ENCODE measurements around the gene CAMK2A.

The CAMK2A gene

GRCh38 chr5:150305095-150305494, 15.5 kb upstream of the CAMK2A start:
- TF ChIP-seq, protein P1, sequence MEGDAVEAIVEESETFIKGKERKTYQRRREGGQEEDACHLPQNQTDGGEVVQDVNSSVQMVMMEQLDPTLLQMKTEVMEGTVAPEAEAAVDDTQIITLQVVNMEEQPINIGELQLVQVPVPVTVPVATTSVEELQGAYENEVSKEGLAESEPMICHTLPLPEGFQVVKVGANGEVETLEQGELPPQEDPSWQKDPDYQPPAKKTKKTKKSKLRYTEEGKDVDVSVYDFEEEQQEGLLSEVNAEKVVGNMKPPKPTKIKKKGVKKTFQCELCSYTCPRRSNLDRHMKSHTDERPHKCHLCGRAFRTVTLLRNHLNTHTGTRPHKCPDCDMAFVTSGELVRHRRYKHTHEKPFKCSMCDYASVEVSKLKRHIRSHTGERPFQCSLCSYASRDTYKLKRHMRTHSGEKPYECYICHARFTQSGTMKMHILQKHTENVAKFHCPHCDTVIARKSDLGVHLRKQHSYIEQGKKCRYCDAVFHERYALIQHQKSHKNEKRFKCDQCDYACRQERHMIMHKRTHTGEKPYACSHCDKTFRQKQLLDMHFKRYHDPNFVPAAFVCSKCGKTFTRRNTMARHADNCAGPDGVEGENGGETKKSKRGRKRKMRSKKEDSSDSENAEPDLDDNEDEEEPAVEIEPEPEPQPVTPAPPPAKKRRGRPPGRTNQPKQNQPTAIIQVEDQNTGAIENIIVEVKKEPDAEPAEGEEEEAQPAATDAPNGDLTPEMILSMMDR (IDR thresholded peaks at IDR 0.05; ENCODE audit: insufficient read depth, low read length): no peak
- TF ChIP-seq REST (IDR thresholded peaks at IDR 0.05; ENCODE audit: insufficient replicate concordance, low read depth) (no peak), SPI1 (IDR thresholded peaks at IDR 0.05; ENCODE audit: borderline replicate concordance, low read depth) (no peak)
- DNase-seq (ENCODE audit: low read depth in 1 of 2, low spot score in 1 of 2): no peak
- Histone ChIP-seq H3K4me3 (replicated peaks; ENCODE audit: insufficient read depth, low read length) (no peak overlapping the region), H3K27ac (replicated peaks) (no peak overlapping the region), H3K27me3 (ENCODE audit: insufficient read depth, poor library complexity, severe bottlenecking) (peaks cover 36% of the 10 kb centered on the region)

DNA sequence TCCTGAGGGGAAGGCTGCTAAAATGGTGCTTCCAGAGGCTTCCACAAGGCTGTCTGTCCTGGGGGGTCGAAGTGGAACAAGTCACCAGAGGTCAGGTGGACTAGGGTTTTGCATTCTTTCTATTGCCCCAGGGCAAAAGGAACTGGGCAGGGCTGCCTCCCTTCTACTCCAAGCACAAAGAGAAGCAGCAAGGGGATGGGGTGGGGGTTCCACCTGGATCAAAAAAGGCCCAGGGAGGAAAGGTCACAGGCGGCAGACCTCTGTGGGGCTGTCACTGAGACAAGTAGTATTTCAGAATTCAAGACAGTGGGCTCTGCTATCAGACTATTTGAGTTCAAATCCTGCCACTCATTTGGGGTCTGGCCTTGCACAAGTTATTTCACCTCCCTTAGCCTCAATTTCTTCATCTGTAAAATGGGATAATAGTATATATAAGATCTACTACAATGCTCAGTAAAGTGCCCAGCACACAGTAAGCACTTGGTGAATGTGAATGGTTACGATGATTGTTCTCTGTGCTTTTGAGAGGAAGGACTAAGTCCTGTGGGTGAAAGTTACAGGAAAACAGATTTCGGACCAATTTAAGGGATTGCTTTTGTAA, 15.0 kb upstream of the CAMK2A start:
- Histone ChIP-seq H3K4me3 (replicated peaks; ENCODE audit: insufficient read depth, low read length) (no peak overlapping the region), H3K27ac (replicated peaks) (no peak overlapping the region), H3K27me3 (ENCODE audit: insufficient read depth, poor library complexity, severe bottlenecking) (peaks cover 36% of the 10 kb centered on the region)
- TF ChIP-seq REST (IDR thresholded peaks at IDR 0.05; ENCODE audit: insufficient replicate concordance, low read depth): no peak
- TF ChIP-seq POLR2AphosphoS5 (IDR thresholded peaks at IDR 0.05; ENCODE audit: low read depth): no peak
- no peak for TF ChIP-seq GABPA (IDR thresholded peaks at IDR 0.05; ENCODE audit: low read depth)
- TF ChIP-seq SPI1 (IDR thresholded peaks at IDR 0.05; ENCODE audit: borderline replicate concordance, low read depth): no peak
- TF ChIP-seq, protein P1 (IDR thresholded peaks at IDR 0.05; ENCODE audit: insufficient read depth, low read length): no peak
- DNase-seq (ENCODE audit: low read depth in 1 of 2, low spot score in 1 of 2): no peak

DNA sequence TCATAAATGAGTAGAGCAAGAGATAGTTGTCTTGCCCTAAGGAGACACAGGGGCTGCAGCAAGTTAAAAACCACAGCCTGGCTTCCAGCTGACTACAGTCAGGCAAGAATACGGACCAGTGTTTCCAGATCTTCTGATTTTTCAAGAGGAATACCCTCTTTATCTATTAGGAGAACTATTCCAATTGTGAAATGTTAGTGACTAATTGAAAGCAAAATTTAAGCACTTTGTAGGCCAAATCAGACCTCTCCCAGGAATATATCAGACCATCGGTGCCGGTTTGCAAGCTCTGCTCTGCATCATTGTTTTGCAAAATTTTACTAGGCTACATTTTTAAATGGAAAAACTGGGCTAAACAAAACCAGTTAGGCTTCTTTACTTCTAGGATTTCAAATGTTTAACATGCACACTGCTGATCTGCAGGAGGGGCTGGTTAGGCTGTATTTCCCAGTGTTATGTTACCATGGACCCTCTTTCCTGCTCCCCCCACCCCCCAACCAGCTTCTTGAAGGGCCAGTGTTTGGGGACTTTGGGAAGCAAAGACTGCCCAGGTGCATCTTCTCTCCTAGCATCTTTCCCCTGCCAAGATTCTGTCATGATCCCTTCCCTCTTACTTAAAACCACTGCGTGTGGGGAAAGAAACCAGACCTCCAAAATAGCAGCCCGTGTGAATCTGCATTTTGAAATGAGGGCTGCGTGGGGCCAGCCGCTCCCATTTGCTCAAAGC, 14.2 kb upstream of the CAMK2A start:
- TF ChIP-seq, protein P1 (IDR thresholded peaks at IDR 0.05; ENCODE audit: insufficient read depth, low read length): no peak
- TF ChIP-seq GABPA (IDR thresholded peaks at IDR 0.05; ENCODE audit: low read depth) (no peak), SPI1 (IDR thresholded peaks at IDR 0.05; ENCODE audit: borderline replicate concordance, low read depth) (no peak), POLR2AphosphoS5 (IDR thresholded peaks at IDR 0.05; ENCODE audit: low read depth) (no peak), REST (IDR thresholded peaks at IDR 0.05; ENCODE audit: insufficient replicate concordance, low read depth) (no peak)
- H3K27me3 ChIP-seq (ENCODE audit: insufficient read depth, poor library complexity, severe bottlenecking): peaks cover 36% of the 10 kb centered on the region
- H3K4me3 ChIP-seq (replicated peaks; ENCODE audit: insufficient read depth, low read length): no peak overlapping the region
- no peak for DNase-seq (ENCODE audit: low read depth in 1 of 2, low spot score in 1 of 2)
- H3K27ac ChIP-seq (replicated peaks): no peak overlapping the region
